Measurements from ENCODE around the gene COMTD1.

COMTD1 gene

GRCh38 chr10:75235375-75236177 lies at the start of gene COMTD1:
COMTD1 (minus strand) TSS chr10:75235957; CDS start chr10:75235928, 29 bp downstream.
- DNase-seq, result peak; percentile 90

- DNase-seq, result peak; percentile 72
Measured at GRCh38 chr10:75283671-75284470, 48.1 kb upstream of the COMTD1 start.

- peak; percentile 56 for DNase-seq
Measured at GRCh38 chr10:75283078-75283670, 47.4 kb upstream of the COMTD1 start.

GRCh38 chr10:75281974-75282373 lies 46.2 kb upstream of the COMTD1 start:
- DNase-seq, result no peak

- DNase-seq, result no peak
Measured at GRCh38 chr10:75280236-75280635, 44.5 kb upstream of the COMTD1 start.

GRCh38 chr10:75276069-75276872 lies 40.5 kb upstream of the COMTD1 start:
- DNase-seq, result no peak

GRCh38 chr10:75272896-75273295 lies 37.1 kb upstream of the COMTD1 start:
- DNase-seq, result no peak

GRCh38 chr10:75272094-75272493 lies 36.3 kb upstream of the COMTD1 start:
- DNase-seq, result no peak

- no peak for DNase-seq
Measured at GRCh38 chr10:75269605-75270004, 33.8 kb upstream of the COMTD1 start.

GRCh38 chr10:75266945-75267344 lies 31.2 kb upstream of the COMTD1 start:
- DNase-seq, result no peak

GRCh38 chr10:75265856-75266255 lies 30.1 kb upstream of the COMTD1 start:
- DNase-seq, result no peak

GRCh38 chr10:75263806-75264205 lies 28.0 kb upstream of the COMTD1 start:
- no peak for DNase-seq

GRCh38 chr10:75261813-75262705 lies 26.3 kb upstream of the COMTD1 start:
- DNase-seq, result peak; percentile 62

GRCh38 chr10:75260990-75261389 lies 25.2 kb upstream of the COMTD1 start:
- DNase-seq, result no peak

GRCh38 chr10:75254739-75255138 lies 19.0 kb upstream of the COMTD1 start:
- DNase-seq, result no peak

- DNase-seq, result no peak
Measured at GRCh38 chr10:75253281-75254220, 17.8 kb upstream of the COMTD1 start.

GRCh38 chr10:75250934-75251333 lies 15.2 kb upstream of the COMTD1 start:
- no peak for DNase-seq

GRCh38 chr10:75247797-75248196 lies 12.0 kb upstream of the COMTD1 start:
- DNase-seq, result no peak

GRCh38 chr10:75246506-75246905 lies 10.7 kb upstream of the COMTD1 start:
- peak; percentile 13 for DNase-seq

All from left hindlimb (tissue), 1 donor.